B cell (primary cell): ENCODE results near the gene MYL4. TPM values are rescaled to one million over a fixed set of nuclear protein-coding genes. Genes with fewer than 3 reads are reported as not detected.

ENCODE experiments used
- ATAC-seq: fragments of 200-7000 bp; cut with Tn5 transposase; one replicate; pipeline ENCODE4 v1.10.0; 2021; ENCODE audit warnings: low read depth, mild to moderate bottlenecking, moderate number of reproducible peaks, moderate library complexity
- CTCF ChIA-PET: fragments of 350-600 bp; sonication (Branson Sonifier 250); formaldehyde crosslinking; loops from one replicate; lab custom pipeline; 2021; ENCODE audit warnings: antibody characterized with exemption, inconsistent platforms; lab: Charles Lee
- POLR2A ChIA-PET: fragments of 350-600 bp; sonication (Branson Sonifier 250); formaldehyde crosslinking; loops from one replicate; lab custom pipeline; 2021; ENCODE audit warnings: antibody characterized with exemption; lab: Charles Lee
- DNase-seq: peaks from one replicate; pipeline ENCODE4 v3.0.0; 2013
- H2AFZ ChIP-seq: 2 replicates; pipeline ENCODE4 v1.6.1; 2012; ENCODE audit warnings: mild to moderate bottlenecking, low read depth, low read length; ENCODE audit not compliant: insufficient read depth, poor library complexity, severe bottlenecking
- H3K27ac ChIP-seq, 2 donors: 1 replicate in 1 of 2; 2 replicates in 1 of 2; pipeline ENCODE4 v1.5.1; 2012 to 2013; ENCODE audit warnings: low read length in 2 of 2, mild to moderate bottlenecking in 2 of 2, moderate library complexity in 1 of 2
- H3K27me3 ChIP-seq, 4 experiments: fragments of 200-600 bp in 1 of 4; sonication (generic) in 1 of 4; replicated peaks in 1 of 4; 1 replicate in 2 of 4; 2 replicates in 2 of 4; pipeline versions ENCODE4 v1.6.1 to v1.7.0; 2013 to 2016; ENCODE audit warnings: low read length in 3 of 4, mild to moderate bottlenecking in 2 of 4, mixed read lengths in 1 of 4, moderate library complexity in 1 of 4; ENCODE audit not compliant: insufficient read depth in 4 of 4, control insufficient read depth in 3 of 4; ENCODE audit errors: control extremely low read depth in 1 of 4
- H3K36me3 ChIP-seq, 2 experiments: replicated peaks in 1 of 2; 1 replicate in 1 of 2; 2 replicates in 1 of 2; pipeline versions ENCODE4 v1.6.1 to v1.7.1; 2013; ENCODE audit warnings: low read length in 1 of 2; ENCODE audit not compliant: insufficient read depth in 2 of 2, control insufficient read depth in 1 of 2; ENCODE audit errors: control extremely low read depth in 1 of 2, extremely low read depth in 1 of 2
- H3K4me1 ChIP-seq, 2 donors: fragments of 200-600 bp in 1 of 2; sonication (generic) in 1 of 2; 1 replicate in 1 of 2; 2 replicates in 1 of 2; pipeline versions ENCODE4 v1.5.1 to v1.6.1; 2013 to 2017; ENCODE audit warnings: low read length in 2 of 2; ENCODE audit not compliant: control insufficient read depth in 2 of 2, insufficient read depth in 2 of 2
- H3K4me2 ChIP-seq: replicated peaks from 2 replicates; pipeline ENCODE3; 2012; ENCODE audit warnings: mild to moderate bottlenecking, low read depth, low read length; ENCODE audit not compliant: poor library complexity, severe bottlenecking
- H3K4me3 ChIP-seq, 5 experiments: fragments of 200-600 bp in 1 of 5; sonication (generic) in 1 of 5; 1 replicate in 3 of 5; 2 replicates in 2 of 5; pipeline versions ENCODE4 v1.5.1 to v1.7.0; 2011 to 2016; ENCODE audit warnings: low read length in 4 of 5, mild to moderate bottlenecking in 4 of 5, low read depth in 2 of 5, control low read depth in 1 of 5, moderate library complexity in 1 of 5; ENCODE audit not compliant: insufficient read depth in 1 of 5; ENCODE audit errors: control extremely low read depth in 1 of 5, extremely low read depth in 1 of 5
- H3K79me2 ChIP-seq: fragments of 200-600 bp; sonication (generic); one replicate; pipeline ENCODE4 v1.6.0; 2016; ENCODE audit warnings: low read length; ENCODE audit not compliant: control insufficient read depth, insufficient read depth
- H3K9ac ChIP-seq: fragments of 200-600 bp; sonication (generic); 2 replicates; pipeline ENCODE4 v1.6.1; 2017; ENCODE audit warnings: mild to moderate bottlenecking, low read length, moderate library complexity
- H3K9me3 ChIP-seq, 3 donors: one replicate each; pipeline versions ENCODE4 v1.6.1 to v1.7.1; 2013; ENCODE audit warnings: low read length in 2 of 3; ENCODE audit not compliant: control insufficient read depth in 2 of 3, insufficient read depth in 1 of 3; ENCODE audit errors: control extremely low read depth in 1 of 3
- H4K20me1 ChIP-seq: 2 replicates; pipeline ENCODE4 v1.6.0; 2012; ENCODE audit warnings: mild to moderate bottlenecking, low read length; ENCODE audit not compliant: insufficient read depth, control insufficient read depth, poor library complexity, severe bottlenecking
- H3K27ac Mint-ChIP-seq: one replicate; pipeline ENCODE4 v1.8.0; 2021; ENCODE audit warnings: mixed read lengths
- H3K27me3 Mint-ChIP-seq: one replicate; pipeline ENCODE4 v1.8.0; 2021; ENCODE audit warnings: mixed read lengths
- H3K4me1 Mint-ChIP-seq: one replicate; pipeline ENCODE4 v1.8.0; 2021; ENCODE audit warnings: mixed read lengths
- H3K4me3 Mint-ChIP-seq: one replicate; pipeline ENCODE4 v1.8.0; 2021; ENCODE audit warnings: mixed read lengths
- H3K9me3 Mint-ChIP-seq: one replicate; pipeline ENCODE4 v1.8.0; 2022; ENCODE audit warnings: mixed read lengths; ENCODE audit not compliant: insufficient read depth
- EZH2 ChIP-seq: IDR thresholded peaks from 2 replicates; pipeline ENCODE4 v1.6.1; 2012; ENCODE audit warnings: borderline replicate concordance, low read depth, mild to moderate bottlenecking, moderate library complexity, low read length; ENCODE audit not compliant: insufficient read depth, poor library complexity, severe bottlenecking
- WGBS: methylation state at CpG from one replicate; pipeline ENCODE4 v1.1.5; 2013; ENCODE audit warnings: missing lambda C conversion rate; ENCODE audit not compliant: insufficient coverage; 5-methylcytosine and 5-hydroxymethylcytosine counted together
- intact Hi-C: fragments of 100-400 bp; cut with micrococcal nuclease; formaldehyde crosslinking; loops from one replicate; pipeline ENCODE4 v1.10.0; 2022
- polyA plus RNA-seq: library from polyadenylated mRNA; depleted of rRNA; stranded (reverse); fragments of >200 nt; gene quantifications from 2 replicates; pipeline ENCODE4 v1.2.3, GENCODE V29; 2012
- total RNA-seq, 2 donors: library from RNA; stranded (reverse); fragments of 120-200 nt in 1 of 2; gene quantifications; 1 replicate in 1 of 2; 2 replicates in 1 of 2; pipeline versions ENCODE4 v1.2.3 to v1.2.4, GENCODE V29; 2013 to 2022
- TF ChIP-seq, protein P1 (sequence below): fragments of 200-600 bp; IDR thresholded peaks from one replicate; pipeline ENCODE4 v1.8.0; 2022; ENCODE audit warnings: antibody characterized with exemption, mild to moderate bottlenecking

Gene MYL4
- total and polyA plus RNA-seq, 2 donors (not counting 1 experiment from before 2014, with no cell fraction given): 0.16 to 0.42 TPM

DNA sequence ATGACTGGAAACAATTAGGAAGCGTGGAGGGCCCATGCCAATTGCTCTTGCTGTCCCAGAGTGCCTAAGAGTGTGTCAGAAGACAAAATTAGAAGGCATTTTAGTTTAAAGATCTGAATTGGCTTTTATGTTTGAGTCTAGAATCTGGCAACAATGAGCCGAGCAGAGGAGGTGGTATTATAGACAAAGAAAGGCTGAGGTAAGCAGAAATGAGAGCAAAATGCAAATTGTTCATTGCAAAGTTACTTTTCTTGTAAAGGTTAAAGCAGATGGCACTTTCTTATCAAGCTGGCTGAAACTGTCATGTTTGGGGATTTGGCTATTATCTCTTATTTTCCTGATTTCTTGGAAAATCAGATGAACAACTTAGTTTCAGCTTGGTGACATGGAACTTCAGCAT is 3.3 kb downstream of the MYL4 start:
- Mint-ChIP-seq H3K4me1 (peaks cover 35% of the 10 kb centered on the region), H3K9me3 (no peaks in the 10 kb centered on the region), H3K27me3 (no peaks in the 10 kb centered on the region), H3K27ac (no peak overlapping the region), H3K4me3 (no peak overlapping the region)
- no peak for TF ChIP-seq EZH2
- TF ChIP-seq, protein P1, sequence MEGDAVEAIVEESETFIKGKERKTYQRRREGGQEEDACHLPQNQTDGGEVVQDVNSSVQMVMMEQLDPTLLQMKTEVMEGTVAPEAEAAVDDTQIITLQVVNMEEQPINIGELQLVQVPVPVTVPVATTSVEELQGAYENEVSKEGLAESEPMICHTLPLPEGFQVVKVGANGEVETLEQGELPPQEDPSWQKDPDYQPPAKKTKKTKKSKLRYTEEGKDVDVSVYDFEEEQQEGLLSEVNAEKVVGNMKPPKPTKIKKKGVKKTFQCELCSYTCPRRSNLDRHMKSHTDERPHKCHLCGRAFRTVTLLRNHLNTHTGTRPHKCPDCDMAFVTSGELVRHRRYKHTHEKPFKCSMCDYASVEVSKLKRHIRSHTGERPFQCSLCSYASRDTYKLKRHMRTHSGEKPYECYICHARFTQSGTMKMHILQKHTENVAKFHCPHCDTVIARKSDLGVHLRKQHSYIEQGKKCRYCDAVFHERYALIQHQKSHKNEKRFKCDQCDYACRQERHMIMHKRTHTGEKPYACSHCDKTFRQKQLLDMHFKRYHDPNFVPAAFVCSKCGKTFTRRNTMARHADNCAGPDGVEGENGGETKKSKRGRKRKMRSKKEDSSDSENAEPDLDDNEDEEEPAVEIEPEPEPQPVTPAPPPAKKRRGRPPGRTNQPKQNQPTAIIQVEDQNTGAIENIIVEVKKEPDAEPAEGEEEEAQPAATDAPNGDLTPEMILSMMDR: no peak
- no peaks in the 10 kb centered on the region for H4K20me1 ChIP-seq
- H3K4me1 ChIP-seq: peaks cover 18 to 28% of the 10 kb centered on the region in 2 donors
- H3K27ac ChIP-seq: no peak overlapping the region
- H2AFZ ChIP-seq: no peak overlapping the region
- no peak overlapping the region for H3K4me3 ChIP-seq
- H3K4me2 ChIP-seq: no peak overlapping the region
- H3K9me3 ChIP-seq: no peaks in the 10 kb centered on the region
- no peaks in the 10 kb centered on the region for H3K27me3 ChIP-seq
- ChIA-PET POLR2A (interaction anchor here (0.6 kb wide), 1 partner anchor 438 kb away, joined by 5 read pairs; no protein-coding TSS in a partner anchor), CTCF (no interaction called here)
- no peaks in the 10 kb centered on the region for H3K79me2 ChIP-seq
- intact Hi-C loops: no loop called here
- H3K9ac ChIP-seq: no peak overlapping the region
- ATAC-seq (no peak), DNase-seq (no peak)
- H3K36me3 ChIP-seq: no peaks in the 10 kb centered on the region
- 77% methylated on average over 2 of the region's 2 CpGs for WGBS

DNA sequence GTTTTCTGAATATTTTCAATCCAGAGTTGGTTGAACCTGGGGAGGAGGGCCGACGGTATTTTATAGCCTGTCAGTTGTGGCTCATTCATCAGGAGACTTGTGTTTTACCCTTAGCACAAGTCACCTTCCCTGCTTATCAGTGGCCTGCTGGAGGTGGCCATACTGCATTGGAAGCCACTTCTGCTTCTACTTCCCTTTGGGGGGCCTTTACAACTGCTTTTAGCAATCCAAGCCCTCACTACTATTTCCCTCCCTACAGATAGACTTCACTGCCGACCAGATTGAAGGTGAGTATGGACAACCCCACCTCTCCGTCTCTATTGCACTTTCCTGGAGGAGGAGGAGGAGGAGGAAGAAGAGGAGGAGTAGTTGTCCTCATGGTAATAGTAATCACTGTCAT is 4.4 kb downstream of the MYL4 start:
- no peaks in the 10 kb centered on the region for H3K36me3 ChIP-seq

More for the DNA sequence above, 4.4 kb downstream of the MYL4 start:
- Histone ChIP-seq H3K4me2 (no peak overlapping the region), H3K4me3 (no peak overlapping the region), H4K20me1 (no peaks in the 10 kb centered on the region), H3K9me3 (no peaks in the 10 kb centered on the region), H3K27ac (no peak overlapping the region), H2AFZ (no peak overlapping the region), H3K4me1 (peaks cover 10 to 24% of the 10 kb centered on the region in 2 donors), H3K9ac (no peak overlapping the region), H3K79me2 (no peaks in the 10 kb centered on the region), H3K27me3 (no peaks in the 10 kb centered on the region)
- Mint-ChIP-seq H3K27ac (no peak overlapping the region), H3K9me3 (no peaks in the 10 kb centered on the region), H3K27me3 (no peaks in the 10 kb centered on the region), H3K4me1 (peaks cover 29% of the 10 kb centered on the region), H3K4me3 (no peak overlapping the region)
- ChIA-PET CTCF (no interaction called here), POLR2A (no interaction called here)
- 40% methylated on average over 2 of the region's 4 CpGs for WGBS
- TF ChIP-seq, protein P1: no peak
- TF ChIP-seq EZH2: no peak
- no peak for ATAC-seq
- intact Hi-C loops: no loop called here
- no peak for DNase-seq
